Aorta (tissue), 5 donors: ENCODE data around the gene SHLD2. TPM values are rescaled to one million over a fixed set of nuclear protein-coding genes. Genes with fewer than 3 reads are reported as not detected.
"Not testable (repeated sequence)": the region's sequence is repeated elsewhere in the genome, so short reads cannot be mapped to it uniquely, and the experiment has no call there.

Experiments used
- ATAC-seq: fragments of 200-7000 bp; cut with Tn5 transposase; one replicate; pipeline ENCODE4 v1.9.1; 2022; ENCODE audit warnings: moderate library complexity; ENCODE audit not compliant: low FRiP score
- DNase-seq, 2 donors: peaks; one replicate each; pipeline ENCODE4 v3.0.0-alpha.2; 2020
- H3K27ac ChIP-seq, 2 donors: one replicate each; pipeline ENCODE4 v1.5.1; 2013; ENCODE audit warnings: low read length in 2 of 2, mild to moderate bottlenecking in 2 of 2, moderate library complexity in 2 of 2, control low read depth in 1 of 2, inconsistent platforms in 1 of 2, low read depth in 1 of 2
- H3K27me3 ChIP-seq, 2 donors: one replicate each; pipeline ENCODE4 v1.6.1; 2013; ENCODE audit warnings: control low read depth in 1 of 2, low read length in 1 of 2, mild to moderate bottlenecking in 1 of 2, moderate library complexity in 1 of 2; ENCODE audit not compliant: insufficient read depth in 2 of 2, control insufficient read depth in 1 of 2
- H3K36me3 ChIP-seq, 2 donors: one replicate each; pipeline ENCODE4 v1.6.1; 2013; ENCODE audit warnings: control low read depth in 1 of 2, low read length in 1 of 2, mild to moderate bottlenecking in 1 of 2; ENCODE audit not compliant: insufficient read depth in 2 of 2, control insufficient read depth in 1 of 2
- H3K4me1 ChIP-seq, 2 donors: one replicate each; pipeline ENCODE4 v1.6.1; 2013; ENCODE audit warnings: low read length in 2 of 2, control low read depth in 1 of 2, mild to moderate bottlenecking in 1 of 2, moderate library complexity in 1 of 2; ENCODE audit not compliant: insufficient read depth in 2 of 2, control insufficient read depth in 1 of 2
- H3K4me3 ChIP-seq, 2 donors: one replicate each; pipeline ENCODE4 v1.5.1; 2013; ENCODE audit warnings: low read length in 2 of 2, control low read depth in 1 of 2, mild to moderate bottlenecking in 1 of 2
- H3K9me3 ChIP-seq: one replicate; pipeline ENCODE4 v1.6.1; 2013; ENCODE audit warnings: mild to moderate bottlenecking, low read length; ENCODE audit not compliant: control insufficient read depth
- WGBS, 2 donors: extraction: QIAGEN DNeasy Blood & Tissue Kit; methylation state at CpG; one replicate each; pipeline ENCODE4 v1.1.7; 2013; 5-methylcytosine and 5-hydroxymethylcytosine counted together
- intact Hi-C, 2 donors: fragments of 100-400 bp; cut with DNase I; formaldehyde crosslinking; loops; one replicate each; pipeline versions ENCODE4 v1.14.2 to v1.15.0; 2022
- polyA plus RNA-seq, 2 donors: library from polyadenylated mRNA; stranded (reverse); fragments of 200-250 nt; gene quantifications; one replicate each; pipeline ENCODE4 v1.2.3, GENCODE V29; 2013
- total RNA-seq, 2 donors: library from RNA; stranded (reverse); fragmentation: NEBNext Ultra II Directional; extraction: Animal tissue kit (Norgen Biotek cat#: 25700); gene quantifications; one replicate each; pipeline ENCODE4 v1.2.1, GENCODE V29; 2021
- donor health status: healthy with polysubstance abuse.
- donor health status: Bipolar disorder and iron deficiency.
- donor health status: DM: no; HTN: no; CAD: no.
- donor health status: DM: no; HTN: no; CAD: no.
- donor health status: DM: yes; HTN: yes; CAD: no.

The SHLD2 gene
- total and polyA plus RNA-seq, 4 donors: 15.6 to 24.5 (median 21.4) TPM

DNA sequence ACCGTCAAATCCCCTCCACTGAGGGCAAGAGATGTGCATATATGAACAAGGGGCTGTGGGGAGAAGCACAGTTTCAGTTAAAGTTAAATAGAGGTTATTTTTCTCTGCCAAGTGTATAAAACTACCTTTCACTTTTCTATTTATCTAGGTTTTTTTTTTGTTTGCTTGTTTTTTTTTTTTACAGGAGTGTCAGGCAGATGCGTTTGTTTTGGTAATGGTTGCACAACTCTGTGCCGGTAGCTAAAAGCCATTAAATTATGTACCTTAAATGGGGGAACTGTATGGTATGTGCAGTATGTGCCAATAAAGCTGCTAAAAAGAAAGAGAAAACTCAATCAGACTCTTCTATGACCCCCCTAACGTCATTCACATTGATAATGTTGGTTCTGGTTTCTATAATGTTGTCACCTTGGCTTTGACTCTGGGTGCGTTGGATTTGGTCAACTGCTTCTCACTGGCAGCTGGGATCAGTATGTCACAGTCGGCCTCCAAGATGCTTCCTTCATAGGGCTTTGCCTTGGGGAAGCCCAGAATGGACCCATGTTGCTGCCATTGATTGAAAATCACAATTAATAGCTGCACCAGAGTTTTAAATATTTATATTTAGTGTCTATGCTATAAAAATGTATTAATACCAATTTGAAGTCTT lies 34.6 kb upstream of the SHLD2 start:
- Histone ChIP-seq H3K9me3 (no peaks in the 10 kb centered on the region), H3K27me3 (no peaks in the 10 kb centered on the region), H3K27ac (no peak overlapping the region), H3K4me1 (no peaks in the 10 kb centered on the region), H3K4me3 (no peak overlapping the region), H3K36me3 (peaks cover 2% of the 10 kb centered on the region in 2 donors)
- no peak for ATAC-seq
- no peak for DNase-seq
- intact Hi-C loops: no loop called here
- WGBS, 2 donors: 88 to 92% methylated on average over 6 of the region's 6 CpGs

DNA sequence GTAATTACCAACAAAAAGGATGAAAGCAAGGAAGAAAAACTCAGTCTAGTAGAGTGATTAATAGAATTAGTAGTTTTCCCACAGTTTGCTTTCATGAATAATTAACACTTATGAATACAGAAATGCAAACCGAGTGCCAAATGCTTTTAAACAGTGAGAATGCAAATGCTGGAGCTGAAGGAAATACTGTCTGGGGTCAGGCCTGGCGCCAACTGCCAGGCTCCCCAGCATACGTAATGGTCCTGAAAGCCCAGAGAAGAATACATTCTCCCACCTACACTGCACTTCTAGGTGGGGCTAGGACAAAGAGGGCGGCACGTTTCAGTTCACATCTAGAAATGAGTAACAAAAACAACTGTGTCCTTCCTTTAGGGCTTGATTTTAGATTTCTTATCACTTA lies 30.4 kb upstream of the SHLD2 start:
- H3K27me3 ChIP-seq: no peaks in the 10 kb centered on the region
- no peak overlapping the region for H3K4me3 ChIP-seq
- intact Hi-C loops: no loop called here
- H3K27ac ChIP-seq: no peak overlapping the region
- no peaks in the 10 kb centered on the region for H3K4me1 ChIP-seq
- peaks cover 10 to 13% of the 10 kb centered on the region in 2 donors for H3K36me3 ChIP-seq
- H3K9me3 ChIP-seq: no peaks in the 10 kb centered on the region
- ATAC-seq (no peak), DNase-seq (no peak)
- WGBS, 2 donors: 80 to 83% methylated on average over 5 of the region's 5 CpGs

DNA sequence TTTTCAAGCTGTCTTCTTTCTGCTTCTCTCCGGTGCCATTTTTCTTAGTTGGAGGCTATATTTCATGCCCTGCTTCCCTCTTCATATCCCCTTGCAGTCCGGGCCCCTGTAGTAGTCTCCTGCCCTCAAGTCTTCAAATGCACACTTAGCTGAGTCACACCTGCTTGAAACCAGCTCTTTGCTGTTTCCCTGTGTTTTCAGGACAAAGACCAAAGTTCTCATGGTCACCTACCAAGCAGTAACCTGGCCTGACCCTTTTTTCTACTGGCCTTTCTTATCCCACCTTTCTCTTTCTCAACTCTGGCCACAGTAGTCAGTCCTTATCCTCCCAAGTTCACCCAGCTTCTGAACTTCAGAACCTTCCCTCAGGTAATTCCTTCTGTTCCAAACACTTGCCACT lies 28.8 kb upstream of the SHLD2 start:
- H3K9me3 ChIP-seq: no peaks in the 10 kb centered on the region
- no peak overlapping the region for H3K4me3 ChIP-seq
- no peaks in the 10 kb centered on the region for H3K27me3 ChIP-seq
- ATAC-seq (no peak), DNase-seq (no peak)
- intact Hi-C loops: no loop called here
- H3K4me1 ChIP-seq: no peaks in the 10 kb centered on the region
- H3K36me3 ChIP-seq: peaks cover 10 to 11% of the 10 kb centered on the region in 2 donors
- H3K27ac ChIP-seq: no peak overlapping the region
- 93 to 94% methylated on average over 2 of the region's 2 CpGs for WGBS, 2 donors

DNA sequence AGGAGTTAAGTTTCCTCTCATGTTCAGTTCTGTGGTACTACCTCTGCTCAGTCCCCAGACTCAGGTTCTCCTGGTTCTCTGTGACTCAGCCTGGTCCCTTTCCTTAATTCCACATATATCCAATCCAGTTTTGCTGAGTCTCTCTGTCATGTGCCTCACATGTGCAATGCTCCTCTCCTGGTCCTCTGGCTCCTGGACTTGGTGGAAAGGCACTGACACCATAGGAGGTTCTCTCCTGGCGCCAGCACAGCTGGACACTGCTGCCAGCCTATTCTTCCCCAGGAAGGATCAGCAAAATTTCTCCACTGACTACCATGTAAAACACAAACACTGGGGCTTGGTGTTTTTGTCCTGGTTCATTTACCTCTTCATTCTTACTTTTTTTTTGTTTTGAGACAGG lies 28.1 kb upstream of the SHLD2 start:
- no peak overlapping the region for H3K27ac ChIP-seq
- H3K36me3 ChIP-seq: peaks cover 10 to 11% of the 10 kb centered on the region in 2 donors
- H3K4me1 ChIP-seq: no peaks in the 10 kb centered on the region
- 99 to 100% methylated on average over 1 of the region's 1 CpG for WGBS, 2 donors
- H3K27me3 ChIP-seq: no peaks in the 10 kb centered on the region
- intact Hi-C loops: no loop called here
- H3K4me3 ChIP-seq: no peak overlapping the region
- ATAC-seq: no peak
- no peaks in the 10 kb centered on the region for H3K9me3 ChIP-seq
- no peak for DNase-seq

DNA sequence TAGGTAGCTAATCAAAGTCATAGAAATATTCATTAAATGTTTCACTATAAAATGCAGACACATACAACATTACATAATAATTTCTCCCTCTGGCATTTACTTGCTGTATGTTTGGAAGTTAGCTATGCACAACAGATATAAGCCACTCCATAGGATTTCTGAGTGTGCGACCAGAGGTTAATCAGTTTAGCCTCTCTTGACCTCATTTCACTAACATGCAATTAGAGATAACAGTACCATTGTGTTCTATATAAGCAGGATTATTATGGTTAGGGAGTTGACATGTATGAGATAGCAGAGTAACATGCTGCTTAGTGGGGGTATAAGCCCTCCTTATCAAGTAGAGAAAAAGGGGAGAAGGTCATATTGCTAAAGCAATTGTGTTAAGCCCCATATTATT lies 26.7 kb upstream of the SHLD2 start:
- H3K4me3 ChIP-seq: no peak overlapping the region
- DNase-seq: no peak
- no peak overlapping the region for H3K27ac ChIP-seq
- intact Hi-C loops: no loop called here
- 92 to 98% methylated on average over 1 of the region's 1 CpG for WGBS, 2 donors
- no peaks in the 10 kb centered on the region for H3K4me1 ChIP-seq
- H3K9me3 ChIP-seq: no peaks in the 10 kb centered on the region
- no peak for ATAC-seq
- peaks cover 10 to 11% of the 10 kb centered on the region in 2 donors for H3K36me3 ChIP-seq
- H3K27me3 ChIP-seq: no peaks in the 10 kb centered on the region

DNA sequence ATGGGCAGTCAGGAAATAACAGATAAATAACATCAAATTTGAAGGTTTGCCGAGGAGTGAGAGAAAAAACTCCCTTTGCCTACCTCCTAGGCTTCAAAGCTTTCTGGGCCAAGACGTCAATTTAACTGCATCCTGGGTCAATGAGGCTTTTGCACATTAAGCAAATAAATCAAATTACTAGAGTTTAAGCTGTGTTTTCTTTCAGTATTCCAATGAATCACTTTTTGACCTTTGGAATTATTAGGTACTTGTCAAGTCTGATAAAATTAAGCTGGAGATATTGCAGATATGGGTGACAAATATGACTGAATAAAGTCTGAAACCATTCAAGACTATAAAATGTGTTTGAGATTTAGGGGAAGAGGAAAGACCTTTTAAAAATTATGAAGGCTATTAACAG lies 22.6 kb upstream of the SHLD2 start:
- H3K27ac ChIP-seq: no peak overlapping the region
- ATAC-seq: no peak
- no peak for DNase-seq
- H3K4me1 ChIP-seq: no peaks in the 10 kb centered on the region
- 67 to 74% methylated on average over 2 of the region's 2 CpGs for WGBS, 2 donors
- intact Hi-C loops: no loop called here
- H3K27me3 ChIP-seq: no peaks in the 10 kb centered on the region
- H3K4me3 ChIP-seq: no peak overlapping the region
- no peaks in the 10 kb centered on the region for H3K9me3 ChIP-seq
- H3K36me3 ChIP-seq: peaks cover 0 to 5% of the 10 kb centered on the region in 2 donors

DNA sequence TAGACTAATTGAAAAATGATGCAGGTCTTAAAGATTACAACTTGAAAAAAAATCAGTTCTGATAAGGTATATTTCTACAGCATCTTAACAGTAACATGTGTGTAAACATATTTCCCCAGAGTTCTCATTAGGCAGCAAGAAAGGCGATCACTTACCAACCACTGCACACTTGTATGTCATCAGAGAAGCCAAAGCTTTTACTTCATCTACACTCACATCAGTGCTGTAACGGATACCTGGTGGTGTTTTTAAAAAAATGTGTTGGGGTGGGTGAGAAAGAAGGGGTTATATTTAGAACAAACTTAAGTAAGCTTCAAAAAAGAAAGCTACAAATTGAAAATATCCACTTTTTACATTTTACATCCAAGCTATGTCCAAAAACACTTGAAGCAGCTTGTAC lies 18.6 kb upstream of the SHLD2 start:
- DNase-seq, H3K4me3 ChIP-seq, ATAC-seq, intact Hi-C loops, H3K4me1 ChIP-seq, H3K9me3 ChIP-seq, H3K27me3 ChIP-seq, H3K36me3 ChIP-seq, H3K27ac ChIP-seq: not testable (repeated sequence)
- 78 to 79% methylated on average over 2 of the region's 2 CpGs for WGBS, 2 donors

DNA sequence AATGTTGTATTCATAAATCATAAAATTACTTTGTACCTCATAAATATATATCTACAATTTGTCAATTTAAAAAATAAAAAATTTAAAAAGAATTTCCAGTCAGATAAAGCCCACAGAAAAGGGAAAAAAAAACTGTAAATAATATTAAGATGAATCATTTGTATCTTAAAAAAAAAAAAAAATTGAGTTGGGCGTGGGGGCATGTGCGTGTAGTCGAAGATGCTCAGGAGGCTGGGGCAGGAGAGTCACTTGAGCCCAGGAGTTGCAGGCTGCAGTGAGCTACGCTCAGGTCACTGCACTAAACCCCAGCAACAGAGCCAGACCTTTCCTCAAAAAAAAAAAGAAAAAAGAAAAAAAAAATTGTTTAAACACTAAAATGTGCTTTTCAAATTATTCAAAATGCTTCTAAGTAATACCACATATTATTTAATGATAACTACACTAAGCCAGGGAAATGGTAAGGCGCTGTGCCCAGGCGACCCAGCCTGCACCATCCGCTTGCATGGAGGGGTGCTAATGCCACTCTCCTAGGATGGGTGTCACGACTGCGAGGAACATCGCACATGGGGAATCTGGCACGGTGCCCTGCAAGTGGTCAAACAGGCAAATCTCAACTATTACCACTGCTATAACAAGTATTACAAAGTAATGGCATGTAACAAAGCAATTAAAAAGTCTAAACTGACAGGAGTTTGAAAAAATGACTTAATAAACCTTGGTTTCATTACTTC lies 15.7 kb upstream of the SHLD2 start:
- no peaks in the 10 kb centered on the region for H3K9me3 ChIP-seq
- no peak overlapping the region for H3K27ac ChIP-seq
- ATAC-seq (no peak), DNase-seq (no peak)
- H3K4me3 ChIP-seq: no peak overlapping the region
- intact Hi-C loops: no loop called here
- H3K36me3 ChIP-seq: no peaks in the 10 kb centered on the region
- 78 to 80% methylated on average over 11 of the region's 11 CpGs for WGBS, 2 donors
- no peaks in the 10 kb centered on the region for H3K27me3 ChIP-seq
- no peaks in the 10 kb centered on the region for H3K4me1 ChIP-seq

DNA sequence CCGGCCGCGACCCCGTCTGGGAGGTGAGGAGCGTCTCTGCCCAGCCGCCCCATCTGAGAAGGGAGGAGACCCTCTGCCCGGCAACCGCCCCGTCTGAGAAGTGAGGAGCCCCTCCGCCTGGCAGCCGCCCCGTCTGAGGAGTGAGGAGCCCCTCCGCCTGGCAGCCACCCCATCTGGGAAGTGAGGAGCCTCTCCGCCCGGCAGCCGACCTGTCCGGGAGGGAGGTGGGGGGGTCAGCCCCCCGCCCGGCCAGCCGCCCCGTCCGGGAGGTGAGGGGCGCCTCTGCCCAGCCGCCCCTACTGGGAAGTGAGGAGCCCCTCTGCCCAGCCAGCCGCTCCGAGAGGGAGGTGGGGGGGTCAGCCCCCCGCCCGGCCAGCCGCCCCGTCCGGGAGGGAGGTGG lies 14.4 kb upstream of the SHLD2 start:
- H3K9me3 ChIP-seq, intact Hi-C loops, DNase-seq, H3K4me1 ChIP-seq, H3K4me3 ChIP-seq, ATAC-seq, H3K36me3 ChIP-seq, H3K27ac ChIP-seq, H3K27me3 ChIP-seq: not testable (repeated sequence)
- 96 to 100% methylated on average over 4 to 29 of the region's 31 CpGs for WGBS, 2 donors
